Right forelimb (tissue), 1 donor: ENCODE measurements around the gene GPR142.

Experiments used
- DNase-seq: peaks from one replicate; pipeline ENCODE4 v3.0.0-alpha.2; 2018

Gene GPR142

GRCh38 chr17:74367206-74367605 is at the start of gene GPR142:
GPR142 (plus strand) TSS chr17:74367506; CDS start chr17:74369541, 2,035 bp downstream.
- DNase-seq, result no peak

DNA sequence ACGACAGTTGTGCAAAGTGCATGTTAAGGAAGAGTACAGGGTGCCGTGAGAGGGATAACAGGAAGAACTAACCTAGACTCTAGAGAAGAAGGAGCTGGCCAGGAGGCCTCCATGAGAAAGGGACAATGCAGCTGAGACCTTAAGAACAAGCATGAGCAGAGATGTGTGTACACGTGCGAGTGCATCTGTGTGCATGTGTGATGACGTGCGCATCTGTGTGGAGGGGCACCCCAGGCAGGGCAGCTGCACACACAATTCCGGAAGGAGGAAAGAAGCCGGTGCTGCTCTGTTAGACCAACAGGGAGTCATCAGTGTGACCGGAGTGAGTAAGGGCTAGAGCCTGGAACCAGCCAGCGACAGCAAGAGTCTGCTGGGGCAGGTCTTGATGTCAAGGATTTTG is 48.9 kb upstream of the GPR142 start:
- DNase-seq, result no peak

- DNase-seq, result no peak
These were observed 42.8 kb upstream of the GPR142 start for GRCh38 chr17:74324521-74324920.

- DNase-seq, result no peak
These were observed 41.9 kb upstream of the GPR142 start for GRCh38 chr17:74325376-74325742.

GRCh38 chr17:74325743-74326379 is 41.4 kb upstream of the GPR142 start, which contains the start of gene KIF19:
KIF19 (plus strand) TSS chr17:74326226; CDS start chr17:74326350, 124 bp downstream.
- peak; percentile 60 for DNase-seq

- no peak for DNase-seq
These were observed 40.8 kb upstream of the GPR142 start for GRCh38 chr17:74326506-74326905.

DNA sequence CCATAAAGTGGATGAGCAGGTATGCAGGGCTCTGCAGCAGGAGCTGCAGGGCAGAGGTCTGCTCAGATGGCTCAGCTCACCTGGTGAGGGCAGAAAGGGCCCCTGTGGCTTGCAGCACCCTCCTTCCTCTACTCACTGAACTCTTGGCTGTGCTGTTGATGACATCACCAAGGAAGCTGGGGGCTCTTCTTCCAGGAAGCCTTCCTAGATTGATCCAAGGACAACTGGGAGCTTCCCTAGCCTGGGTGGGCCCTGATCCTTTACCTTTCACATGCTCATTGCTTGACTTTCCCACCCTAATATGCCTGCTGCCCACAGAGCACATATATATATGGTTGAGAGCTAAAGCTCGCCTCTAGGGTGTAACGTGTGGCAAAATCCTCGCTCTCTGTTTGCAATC is 38.8 kb upstream of the GPR142 start:
- DNase-seq, result no peak

GRCh38 chr17:74329378-74329777 is 37.9 kb upstream of the GPR142 start:
- no peak for DNase-seq

DNA sequence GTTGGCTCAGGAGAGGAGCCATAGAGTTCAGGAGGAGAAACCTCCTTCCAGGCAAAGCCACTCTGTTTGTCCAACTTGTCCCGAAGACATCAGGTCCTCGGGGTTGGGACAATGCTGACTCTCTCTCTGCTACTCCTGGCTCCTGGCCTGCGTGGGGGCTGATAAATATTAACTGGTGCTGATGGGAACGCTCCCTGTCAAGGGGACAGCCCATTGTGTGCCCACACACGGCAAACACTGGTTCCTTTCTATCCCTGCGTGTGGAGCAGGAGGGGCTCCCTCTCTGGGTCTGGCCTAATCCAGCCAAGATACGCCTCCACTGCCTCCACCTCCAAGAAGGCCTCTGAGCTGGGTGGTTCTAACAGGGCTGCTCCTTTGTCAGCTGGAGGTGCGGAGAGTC is 36.9 kb upstream of the GPR142 start:
- no peak for DNase-seq

GRCh38 chr17:74332017-74332650 is 35.2 kb upstream of the GPR142 start:
- DNase-seq, result no peak

DNA sequence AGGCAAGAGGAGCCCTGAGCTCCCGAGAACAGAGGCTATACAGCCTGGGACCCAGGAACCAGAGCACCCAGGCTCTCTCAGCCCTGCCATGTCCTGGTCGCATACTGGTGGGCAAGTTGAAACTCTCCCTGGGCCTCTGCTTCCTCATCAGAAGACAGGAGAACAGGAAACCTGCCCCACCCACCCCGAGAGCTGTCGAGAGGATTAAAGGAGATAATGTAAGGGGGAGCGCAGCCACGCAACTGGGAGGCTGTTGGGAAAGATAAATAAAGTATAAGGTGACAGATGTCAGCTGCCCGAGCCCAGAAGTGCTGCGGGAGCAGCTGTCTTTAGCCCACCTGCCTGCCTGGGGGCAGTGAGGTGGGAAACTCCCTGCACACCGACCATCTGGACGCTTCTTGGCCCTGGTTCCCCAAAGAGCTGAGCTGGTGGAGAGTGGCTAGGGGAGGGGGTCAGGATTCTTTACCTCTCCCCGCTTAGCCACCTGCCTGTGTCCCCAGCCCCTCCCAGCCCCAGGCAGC is 34.5 kb upstream of the GPR142 start:
- no peak for DNase-seq

GRCh38 chr17:74334393-74335039 is 32.8 kb upstream of the GPR142 start:
- no peak for DNase-seq

- DNase-seq, result no peak
These were observed 31.7 kb upstream of the GPR142 start for GRCh38 chr17:74335529-74336062.

- no peak for DNase-seq
These were observed 31.0 kb upstream of the GPR142 start for GRCh38 chr17:74336307-74336706.

DNA sequence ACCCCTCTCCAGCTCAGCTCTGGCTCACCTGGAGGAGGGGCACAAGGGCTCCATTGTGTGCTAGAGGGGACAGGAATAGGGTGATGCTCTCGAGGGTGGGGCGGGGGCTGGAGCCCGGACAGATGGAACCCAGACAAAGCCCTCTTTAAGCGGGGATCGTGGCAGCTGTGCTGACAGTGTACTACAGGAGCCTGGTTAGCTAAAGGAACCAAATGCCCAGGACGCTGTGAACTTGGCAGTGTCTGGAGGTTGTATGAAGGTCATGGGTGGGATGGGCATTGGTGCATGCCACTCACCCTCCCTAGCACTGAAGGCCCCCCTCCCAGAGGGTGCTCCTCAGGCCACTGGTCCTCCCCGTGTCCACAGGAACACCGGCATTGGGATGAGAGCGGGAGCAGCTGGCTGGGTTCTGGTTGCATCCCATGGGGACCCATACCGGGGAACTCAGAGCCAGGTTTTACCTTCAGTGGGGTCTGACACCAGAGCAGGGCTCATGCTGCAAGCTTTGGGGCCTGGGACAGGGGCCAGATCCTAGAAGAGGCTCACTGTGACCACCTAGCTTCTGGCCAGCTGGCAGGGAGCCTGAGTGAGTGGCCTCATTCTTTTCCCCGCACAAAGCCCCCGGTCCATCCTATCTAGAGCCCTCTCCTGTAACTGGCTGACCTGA is 29.3 kb upstream of the GPR142 start:
- no peak for DNase-seq

DNA sequence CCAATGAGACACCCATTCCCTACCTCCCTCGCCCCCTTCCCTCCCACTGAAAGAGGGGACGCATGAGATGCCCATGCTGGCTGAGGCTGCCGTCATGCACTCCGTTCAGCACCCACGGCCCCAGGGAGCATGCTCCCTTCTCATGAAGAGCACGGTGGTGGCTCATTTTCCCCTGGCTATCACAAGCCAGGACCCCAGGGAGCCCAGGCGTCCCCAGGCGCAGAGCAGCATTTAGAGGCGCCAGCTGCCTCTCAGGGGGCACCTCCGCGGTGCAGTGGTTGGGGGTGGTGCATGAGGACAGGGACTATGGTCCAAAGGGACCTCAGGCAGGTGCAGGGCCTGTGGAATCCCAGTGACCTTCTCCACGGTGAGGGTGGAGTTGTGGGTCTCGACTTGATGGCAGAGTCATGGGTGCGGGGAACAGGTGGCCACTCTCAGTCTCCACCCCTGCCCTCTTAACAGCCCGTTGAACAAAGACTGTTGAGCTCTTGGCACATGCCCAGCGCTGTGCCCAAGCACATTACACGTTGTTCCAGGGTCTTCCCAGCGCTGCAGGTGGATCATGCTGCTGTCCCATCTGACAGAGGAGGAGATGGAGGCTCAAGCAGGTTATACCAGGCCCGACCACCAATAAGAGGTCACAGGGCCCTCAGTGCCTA is 27.6 kb upstream of the GPR142 start:
- DNase-seq, result no peak

GRCh38 chr17:74340470-74341023 is 26.8 kb upstream of the GPR142 start:
- no peak for DNase-seq

- DNase-seq, result no peak
These were observed 25.1 kb upstream of the GPR142 start for GRCh38 chr17:74342224-74342623.

DNA sequence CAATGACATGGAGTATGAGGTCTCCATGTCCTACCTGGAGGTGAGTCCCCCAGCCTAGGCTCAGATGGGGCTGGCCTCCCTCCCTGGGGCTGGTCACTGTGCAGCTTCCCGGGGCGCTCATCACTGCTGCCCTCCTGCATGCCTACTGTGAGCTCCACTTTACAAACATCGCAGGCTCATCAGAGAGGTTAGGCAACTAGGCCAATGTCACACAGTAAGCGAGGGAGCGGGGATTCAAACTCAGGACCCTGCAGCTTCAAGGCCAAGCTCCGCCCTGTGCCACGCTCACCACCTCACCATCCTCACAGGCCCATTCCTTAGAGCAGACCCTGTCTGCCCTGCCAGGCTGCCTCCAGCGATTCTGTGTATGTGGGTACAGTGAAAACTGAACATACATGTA is 24.2 kb upstream of the GPR142 start:
- no peak for DNase-seq

GRCh38 chr17:74343526-74344284 is 23.6 kb upstream of the GPR142 start:
- no peak for DNase-seq

DNA sequence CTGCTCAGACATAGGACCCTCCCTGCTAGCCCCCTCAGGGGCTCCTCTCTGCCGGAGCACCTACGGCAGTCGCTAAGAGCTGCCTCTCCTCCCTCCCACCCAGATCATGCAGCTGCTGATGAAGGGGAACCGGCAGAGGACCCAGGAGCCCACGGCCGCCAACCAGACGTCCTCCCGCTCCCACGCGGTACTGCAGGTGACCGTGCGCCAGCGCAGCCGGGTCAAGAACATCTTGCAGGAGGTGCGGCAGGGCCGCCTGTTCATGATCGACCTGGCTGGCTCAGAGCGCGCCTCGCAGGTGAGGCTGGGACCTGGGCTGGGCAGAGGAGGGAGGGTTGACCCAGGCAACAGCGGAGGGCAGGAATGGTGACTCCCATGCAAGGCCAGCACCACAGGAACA is 22.6 kb upstream of the GPR142 start:
- DNase-seq, result no peak
